Trophoblast cell (in vitro differentiated cells and primary cell): Measurements from ENCODE around the gene PIP5KL1.
A peak's percentile ranks its signal among the peaks of the same experiment; 100 is the strongest.

Experiments used
- DNase-seq, 2 donors: peaks; one replicate each; pipeline ENCODE4 v3.0.0-alpha.2; 2016
- H2AFZ ChIP-seq: 2 replicates; pipeline ENCODE4 v1.6.1; 2013; ENCODE audit warnings: low read length, moderate library complexity, mild to moderate bottlenecking; ENCODE audit not compliant: insufficient read depth, poor library complexity
- H2AK5ac ChIP-seq: 2 replicates; pipeline ENCODE4 v1.6.1; 2013; ENCODE audit warnings: mild to moderate bottlenecking, low read length
- H2BK120ac ChIP-seq: 2 replicates; pipeline ENCODE4 v1.6.1; 2013; ENCODE audit warnings: low read length, mild to moderate bottlenecking, moderate library complexity; ENCODE audit not compliant: insufficient read depth, poor library complexity
- H2BK12ac ChIP-seq: 2 replicates; pipeline ENCODE4 v1.6.1; 2013; ENCODE audit warnings: mild to moderate bottlenecking, low read length, moderate library complexity
- H2BK5ac ChIP-seq: 2 replicates; pipeline ENCODE4 v1.6.1; 2013; ENCODE audit warnings: low read length, low read depth, moderate library complexity, mild to moderate bottlenecking; ENCODE audit not compliant: poor library complexity
- H3K14ac ChIP-seq: 2 replicates; pipeline ENCODE4 v1.6.1; 2013; ENCODE audit warnings: mild to moderate bottlenecking, low read length
- H3K18ac ChIP-seq: 2 replicates; pipeline ENCODE4 v1.6.1; 2013; ENCODE audit warnings: mild to moderate bottlenecking, low read length
- H3K23ac ChIP-seq: 2 replicates; pipeline ENCODE4 v1.6.1; 2013; ENCODE audit warnings: low read length
- H3K27ac ChIP-seq: 2 replicates; pipeline ENCODE4 v1.5.1; 2013; ENCODE audit warnings: low read depth, mild to moderate bottlenecking, inconsistent platforms, low read length, moderate library complexity
- H3K27me3 ChIP-seq: 2 replicates; pipeline ENCODE4 v1.6.1; 2013; ENCODE audit warnings: inconsistent platforms, mild to moderate bottlenecking, low read length, moderate library complexity; ENCODE audit not compliant: insufficient read depth
- H3K36me3 ChIP-seq, 2 experiments: 1 replicate in 1 of 2; 2 replicates in 1 of 2; pipeline ENCODE4 v1.6.1; 2013; ENCODE audit warnings: low read length in 2 of 2, mild to moderate bottlenecking in 2 of 2, moderate library complexity in 1 of 2; ENCODE audit not compliant: insufficient read depth in 2 of 2, control insufficient read depth in 1 of 2
- H3K4ac ChIP-seq: 2 replicates; pipeline ENCODE4 v1.6.1; 2013; ENCODE audit warnings: low read depth, mild to moderate bottlenecking, low read length, moderate library complexity
- H3K4me1 ChIP-seq, 2 experiments: 1 replicate in 1 of 2; 2 replicates in 1 of 2; pipeline ENCODE4 v1.6.1; 2013; ENCODE audit warnings: low read length in 2 of 2, mild to moderate bottlenecking in 2 of 2, moderate library complexity in 1 of 2; ENCODE audit not compliant: insufficient read depth in 2 of 2, control insufficient read depth in 1 of 2
- H3K4me2 ChIP-seq: 2 replicates; pipeline ENCODE4 v1.6.1; 2013; ENCODE audit warnings: inconsistent platforms, mild to moderate bottlenecking, low read length, moderate library complexity
- H3K4me3 ChIP-seq: 2 replicates; pipeline ENCODE4 v1.5.1; 2013; ENCODE audit warnings: mild to moderate bottlenecking, low read depth, low read length, inconsistent platforms
- H3K79me1 ChIP-seq: one replicate; pipeline ENCODE4 v1.6.1; 2013; ENCODE audit warnings: low read length
- H3K79me2 ChIP-seq: 2 replicates; pipeline ENCODE4 v1.6.1; 2013; ENCODE audit warnings: low read length, mild to moderate bottlenecking; ENCODE audit not compliant: control insufficient read depth, insufficient read depth, poor library complexity
- H3K9ac ChIP-seq: 2 replicates; pipeline ENCODE4 v1.6.1; 2013; ENCODE audit warnings: mild to moderate bottlenecking, low read length
- H3K9me3 ChIP-seq: 2 replicates; pipeline ENCODE4 v1.6.1; 2013; ENCODE audit warnings: low read depth, mild to moderate bottlenecking, control low read depth, inconsistent platforms, low read length; ENCODE audit not compliant: insufficient read depth
- H4K12ac ChIP-seq: 2 replicates; pipeline ENCODE4 v1.6.1; 2013; ENCODE audit warnings: low read depth, mild to moderate bottlenecking, low read length, moderate library complexity
- H4K8ac ChIP-seq: 2 replicates; pipeline ENCODE4 v1.6.1; 2013; ENCODE audit warnings: low read depth, mild to moderate bottlenecking, low read length, moderate library complexity
- H4K91ac ChIP-seq: one replicate; pipeline ENCODE4 v1.6.1; 2013; ENCODE audit warnings: low read depth, mild to moderate bottlenecking, low read length, moderate library complexity
- WGBS: extraction: QIAGEN DNeasy Blood & Tissue Kit; methylation state at CpG from one replicate; pipeline ENCODE4 v1.1.7; 2013; ENCODE audit warnings: missing lambda C conversion rate; ENCODE audit not compliant: insufficient read length, insufficient coverage; ENCODE audit errors: extremely low coverage; 5-methylcytosine and 5-hydroxymethylcytosine counted together

PIP5KL1 gene

GRCh38 chr9:127915801-127916719, 14.5 kb downstream of the PIP5KL1 start:
- Histone ChIP-seq H2BK120ac (no peak overlapping the region), H3K79me1 (peaks cover 5% of the 10 kb centered on the region), H2AK5ac (no peak overlapping the region), H3K27ac (no peak overlapping the region), H2BK12ac (no peak overlapping the region), H3K18ac (no peak overlapping the region), H4K12ac (no peak overlapping the region), H3K14ac (peak overlapping the region; percentile 26), H2BK5ac (no peak overlapping the region), H3K27me3 (no peaks in the 10 kb centered on the region), H4K91ac (no peak overlapping the region), H3K9me3 (peaks cover 2% of the 10 kb centered on the region), H3K4me2 (peak overlapping the region; percentile 73), H3K23ac (no peak overlapping the region), H3K4me1 (peaks cover 11% of the 10 kb centered on the region in 2 experiments), H3K9ac (no peak overlapping the region), H3K4ac (no peak overlapping the region), H3K36me3 (no peaks in the 10 kb centered on the region), H3K79me2 (no peaks in the 10 kb centered on the region), H3K4me3 (peak overlapping the region; percentile 64), H2AFZ (no peak overlapping the region), H4K8ac (peak overlapping the region; percentile 29)
- no CpG with 5 or more reads among the region's 27 CpGs for WGBS
- DNase-seq, result no peak

DNA sequence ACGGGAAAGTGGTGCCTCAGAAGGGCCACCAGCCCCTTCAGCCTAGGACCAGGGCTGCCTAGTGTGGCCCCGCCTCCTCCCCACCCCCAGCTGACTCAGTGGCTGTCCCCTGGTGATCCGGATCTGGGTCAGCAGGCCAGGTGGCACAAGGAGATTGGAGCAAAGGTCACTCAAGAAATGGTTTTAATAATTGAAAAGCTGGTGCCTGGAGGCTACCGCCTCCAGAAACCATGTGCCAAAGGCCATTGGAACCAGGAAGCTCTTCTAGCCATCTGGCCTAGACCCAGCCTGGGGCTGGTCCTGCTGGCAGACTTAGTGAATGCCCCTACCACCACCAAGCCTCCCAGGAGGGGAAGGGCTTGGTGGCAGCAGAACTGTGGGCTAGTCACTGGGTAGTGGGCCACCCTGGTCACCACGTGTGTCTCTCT, 15.2 kb downstream of the PIP5KL1 start:
- WGBS, result no CpG with 5 or more reads among the region's 5 CpGs
- H3K27me3 ChIP-seq, result no peaks in the 10 kb centered on the region
- peak in 1 of 2 donors; percentile 4 for DNase-seq

GRCh38 chr9:127913682-127914081, 16.9 kb downstream of the PIP5KL1 start:
- WGBS, result no CpG with 5 or more reads among the region's 11 CpGs
- Histone ChIP-seq H4K12ac (no peak overlapping the region), H3K79me1 (peaks cover 5% of the 10 kb centered on the region), H3K27me3 (no peaks in the 10 kb centered on the region), H3K79me2 (no peaks in the 10 kb centered on the region), H3K14ac (no peak overlapping the region), H2BK5ac (no peak overlapping the region), H3K4me1 (peaks cover 5% of the 10 kb centered on the region in 2 experiments), H2BK12ac (no peak overlapping the region), H3K9ac (no peak overlapping the region), H3K36me3 (no peaks in the 10 kb centered on the region), H4K8ac (no peak overlapping the region), H3K27ac (no peak overlapping the region), H2AK5ac (no peak overlapping the region), H3K4me2 (no peak overlapping the region), H3K9me3 (no peaks in the 10 kb centered on the region), H2AFZ (no peak overlapping the region), H3K4ac (no peak overlapping the region), H3K18ac (no peak overlapping the region), H3K23ac (no peak overlapping the region), H4K91ac (no peak overlapping the region), H2BK120ac (no peak overlapping the region), H3K4me3 (no peak overlapping the region)
- no peak for DNase-seq

More for the DNA sequence above, 15.2 kb downstream of the PIP5KL1 start:
- no peak overlapping the region for H4K8ac ChIP-seq
- H3K9ac ChIP-seq, result no peak overlapping the region
- H3K23ac ChIP-seq, result no peak overlapping the region
- H3K36me3 ChIP-seq, result no peaks in the 10 kb centered on the region
- H3K14ac ChIP-seq, result no peak overlapping the region
- H3K4me1 ChIP-seq, result peaks cover 11% of the 10 kb centered on the region in 2 experiments
- H3K27ac ChIP-seq, result no peak overlapping the region
- H2BK12ac ChIP-seq, result no peak overlapping the region
- peaks cover 5% of the 10 kb centered on the region for H3K79me1 ChIP-seq
- H4K91ac ChIP-seq, result no peak overlapping the region
- H2AK5ac ChIP-seq, result no peak overlapping the region
- no peak overlapping the region for H4K12ac ChIP-seq
- H3K79me2 ChIP-seq, result no peaks in the 10 kb centered on the region
- no peak overlapping the region for H2BK120ac ChIP-seq
- no peak overlapping the region for H3K4me2 ChIP-seq
- no peak overlapping the region for H2AFZ ChIP-seq
- H3K18ac ChIP-seq, result no peak overlapping the region
- no peak overlapping the region for H3K4me3 ChIP-seq
- H2BK5ac ChIP-seq, result no peak overlapping the region
- H3K9me3 ChIP-seq, result peaks cover 2% of the 10 kb centered on the region
- no peak overlapping the region for H3K4ac ChIP-seq

- DNase-seq, result no peak
- Histone ChIP-seq H3K4me3 (no peak overlapping the region), H2BK5ac (no peak overlapping the region), H3K18ac (no peak overlapping the region), H2BK12ac (no peak overlapping the region), H3K4me2 (no peak overlapping the region), H4K91ac (no peak overlapping the region), H2AFZ (no peak overlapping the region), H3K9me3 (no peaks in the 10 kb centered on the region), H3K79me2 (no peaks in the 10 kb centered on the region), H2BK120ac (no peak overlapping the region), H3K27ac (no peak overlapping the region), H3K14ac (no peak overlapping the region), H2AK5ac (no peak overlapping the region), H4K8ac (no peak overlapping the region), H3K4ac (no peak overlapping the region), H3K27me3 (no peaks in the 10 kb centered on the region), H4K12ac (no peak overlapping the region), H3K4me1 (peaks cover 2 to 5% of the 10 kb centered on the region in 2 experiments), H3K79me1 (peaks cover 5% of the 10 kb centered on the region), H3K23ac (no peak overlapping the region), H3K9ac (no peak overlapping the region), H3K36me3 (no peaks in the 10 kb centered on the region)
- WGBS, result no CpG with 5 or more reads among the region's 5 CpGs
Measured at GRCh38 chr9:127912882-127913281, 17.7 kb downstream of the PIP5KL1 start.
